Activated CD4-positive, alpha-beta T cell treated with anti-CD3 and anti-CD28 coated beads, Interleukin-2, amount 10 ng/mL, durations not matched to agents 7 days and 5 days (primary cell): ENCODE results near the gene ACAD8. TPM values are rescaled to one million over a fixed set of nuclear protein-coding genes. Genes with fewer than 3 reads are reported as not detected.
A peak's percentile ranks its signal among the peaks of the same experiment; 100 is the strongest.

Experiments used
- CTCF ChIA-PET: fragments of 350-600 bp; sonication (Branson Sonifier 250); formaldehyde crosslinking; loops from one replicate; lab custom pipeline; 2021; ENCODE audit warnings: antibody characterized with exemption; lab: Charles Lee
- POLR2A ChIA-PET: fragments of 350-600 bp; sonication (Branson Sonifier 250); formaldehyde crosslinking; loops from one replicate; lab custom pipeline; 2021; ENCODE audit warnings: antibody characterized with exemption; lab: Charles Lee
- DNase-seq: peaks from one replicate; pipeline ENCODE4 v3.0.0-alpha.2; 2020
- H3K27ac Mint-ChIP-seq: one replicate; pipeline ENCODE4 v1.8.0; 2021; ENCODE audit warnings: mild to moderate bottlenecking, moderate library complexity, mixed read lengths
- H3K27me3 Mint-ChIP-seq: one replicate; pipeline ENCODE4 v1.8.0; 2021; ENCODE audit warnings: mixed read lengths
- H3K36me3 Mint-ChIP-seq: one replicate; pipeline ENCODE4 v1.8.0; 2021; ENCODE audit warnings: low read depth, mixed read lengths
- H3K4me1 Mint-ChIP-seq: one replicate; pipeline ENCODE4 v1.8.0; 2021; ENCODE audit warnings: mixed read lengths
- H3K4me3 Mint-ChIP-seq: one replicate; pipeline ENCODE4 v1.8.0; 2021; ENCODE audit warnings: mild to moderate bottlenecking, moderate library complexity, mixed read lengths
- H3K9me3 Mint-ChIP-seq: one replicate; pipeline ENCODE4 v1.8.0; 2021; ENCODE audit warnings: mixed read lengths
- total RNA-seq, 2 experiments: library from RNA; stranded (reverse); gene quantifications; one replicate each; pipeline ENCODE4 v1.2.3, GENCODE V29; 2021

The ACAD8 gene
- total RNA-seq = 10 to 100 TPM; 21.7 to 21.8 TPM

DNA sequence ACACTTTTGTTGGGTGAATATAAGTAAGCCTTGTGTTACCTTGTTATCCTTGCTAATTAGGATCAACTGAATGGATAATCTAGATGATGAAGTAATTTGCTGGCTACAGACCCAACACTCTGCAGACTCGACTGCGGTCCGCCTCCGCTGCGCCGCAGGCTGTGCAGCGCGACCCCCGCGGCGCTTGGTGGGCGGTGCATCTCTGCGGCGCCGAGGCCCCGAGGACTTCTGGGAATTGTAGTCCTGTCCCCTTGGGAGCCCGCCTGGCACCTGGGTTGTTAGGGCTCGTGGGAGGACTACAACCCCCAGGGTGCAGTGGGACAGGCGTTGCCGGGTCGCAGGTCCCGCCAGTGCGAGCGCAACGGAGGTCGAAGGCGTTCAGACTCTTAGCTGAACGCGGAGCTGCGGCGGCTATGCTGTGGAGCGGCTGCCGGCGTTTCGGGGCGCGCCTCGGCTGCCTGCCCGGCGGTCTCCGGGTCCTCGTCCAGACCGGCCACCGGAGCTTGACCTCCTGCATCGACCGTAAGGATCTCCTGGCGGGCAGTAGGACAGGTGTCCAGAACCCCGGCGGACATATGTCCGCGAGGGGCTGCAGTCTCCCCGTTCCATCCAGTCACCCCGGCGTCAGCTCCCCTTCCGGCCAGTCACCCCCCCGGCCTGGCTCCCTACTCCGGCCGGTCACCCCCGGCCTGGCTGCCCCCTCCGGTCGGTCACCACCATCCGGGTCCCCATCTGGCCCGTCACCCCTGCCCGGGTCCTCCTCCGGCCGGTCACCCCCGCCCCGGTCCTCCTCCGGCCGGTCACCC is at the start of gene ACAD8, which contains the start of gene THYN1:
Gene ACAD8, plus strand, starts transcription at position 381 of the 806 bp plus-strand sequence. Its CDS starts 33 bp downstream, at position 414.
Gene THYN1, minus strand, starts transcription at position 165 of the 806 bp plus-strand sequence. CDS start 470 bp downstream, outside the sequence.
- Mint-ChIP-seq H3K27ac (peak within 1 kb of the TSS; percentile 89), H3K27me3 (no peaks in the 10 kb centered on the region), H3K4me1 (peaks cover 35% of the 10 kb centered on the region), H3K4me3 (peak within 1 kb of the TSS; percentile 88), H3K36me3 (peaks cover 12% of the 10 kb centered on the region), H3K9me3 (no peaks in the 10 kb centered on the region)
- CTCF ChIA-PET = interaction anchor here (1.0 to 2.1 kb wide), 4 partner anchors 11 to 22 kb away, joined by 4 to 6 read pairs (median 4); no protein-coding TSS in a partner anchor
- peak; percentile 97 for DNase-seq
- POLR2A ChIA-PET = interaction anchor here (0.5 to 3.0 kb wide), 2 partner anchors 17 to 29 kb away, joined by 4 to 14 read pairs; partner anchors contain the start of genes NCAPD3 and VPS26B

DNA sequence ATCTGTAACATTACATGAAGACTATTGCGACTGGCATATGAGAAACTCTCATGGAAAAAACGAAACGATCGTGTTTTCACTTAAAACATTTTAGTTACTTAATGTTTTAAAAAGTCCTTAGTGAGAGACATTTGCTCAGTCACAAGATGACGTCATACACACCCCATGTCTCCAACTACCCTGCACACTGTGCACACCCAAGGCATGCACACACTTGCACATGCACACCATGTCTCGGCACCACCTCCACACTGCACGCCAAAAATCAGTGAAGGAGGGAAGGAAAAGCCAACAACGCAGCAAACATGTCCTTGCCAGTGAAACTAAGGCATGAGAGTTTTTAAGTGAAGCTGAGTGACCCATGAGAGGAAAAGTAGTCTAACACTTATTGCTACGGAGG is 47.6 kb upstream of the ACAD8 start:
- Mint-ChIP-seq H3K9me3 (no peaks in the 10 kb centered on the region), H3K4me3 (no peak overlapping the region), H3K27ac (no peak overlapping the region), H3K27me3 (no peaks in the 10 kb centered on the region), H3K4me1 (peaks cover 7% of the 10 kb centered on the region), H3K36me3 (peaks cover 73% of the 10 kb centered on the region)
- ChIA-PET POLR2A (no interaction called here), CTCF (interaction anchor here (0.6 to 1.7 kb wide), 2 partner anchors 19 to 76 kb away, joined by 4 to 6 read pairs; partner anchors contain the start of genes NCAPD3 and VPS26B)
- DNase-seq = no peak

DNA sequence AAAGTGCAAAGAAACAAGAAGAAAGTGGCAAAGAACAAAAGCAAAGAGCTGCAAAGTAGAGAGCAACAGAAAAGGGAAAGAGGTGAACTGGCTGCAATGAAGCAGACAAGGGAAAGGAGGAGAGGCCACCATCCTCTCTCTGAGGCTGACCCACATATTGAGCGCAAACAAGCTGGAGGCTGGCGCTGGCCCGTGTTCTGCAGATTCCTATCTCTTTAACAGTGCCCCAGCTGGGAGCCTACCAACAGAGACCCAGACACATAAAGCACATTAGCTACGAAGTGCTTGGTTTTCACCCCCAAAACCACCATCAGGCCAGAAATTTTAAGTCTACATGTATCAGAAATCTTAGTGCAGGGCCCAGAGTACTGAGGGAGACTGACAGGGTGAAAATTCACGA is 47.2 kb upstream of the ACAD8 start:
- H3K36me3 Mint-ChIP-seq = peaks cover 74% of the 10 kb centered on the region
- H3K4me1 Mint-ChIP-seq = peaks cover 8% of the 10 kb centered on the region
- no peaks in the 10 kb centered on the region for H3K27me3 Mint-ChIP-seq
- no peaks in the 10 kb centered on the region for H3K9me3 Mint-ChIP-seq
- ChIA-PET POLR2A (no interaction called here), CTCF (interaction anchor here (0.6 to 1.7 kb wide), 2 partner anchors 18 to 77 kb away, joined by 4 to 6 read pairs; partner anchors contain the start of genes NCAPD3 and VPS26B)
- no peak overlapping the region for H3K27ac Mint-ChIP-seq
- H3K4me3 Mint-ChIP-seq = no peak overlapping the region
- DNase-seq = no peak

DNA sequence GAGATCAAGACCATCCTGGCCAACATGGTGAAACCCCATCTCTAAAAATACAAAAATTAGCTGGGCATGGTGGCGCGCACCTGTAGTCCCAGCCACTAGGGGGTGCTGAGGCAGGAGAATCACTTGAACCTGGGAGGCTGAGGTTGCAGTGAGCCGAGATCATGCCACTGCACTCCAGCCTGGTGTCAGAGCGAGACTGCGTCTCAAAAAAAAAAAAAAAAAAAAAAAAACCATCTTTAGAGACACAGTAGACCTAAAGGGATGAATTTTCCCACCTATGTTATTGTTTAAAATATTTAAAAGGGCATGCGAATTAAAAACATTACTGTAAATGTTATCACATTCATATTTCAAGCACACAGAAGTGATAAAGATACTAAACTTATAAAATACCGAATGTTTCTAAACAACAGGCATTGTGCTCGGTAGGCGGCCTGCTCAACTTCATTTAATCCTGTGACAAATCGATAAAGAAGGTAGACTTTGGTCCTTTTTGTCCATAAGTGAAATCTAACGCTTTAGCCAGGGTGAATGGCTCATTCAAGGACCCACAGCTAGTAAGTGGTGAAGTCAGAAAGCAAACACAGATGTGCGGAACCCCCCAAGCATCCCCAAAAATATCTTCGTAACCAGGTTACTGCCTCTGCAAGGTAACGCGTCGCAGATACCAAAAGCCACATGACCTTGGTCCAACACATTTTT is 45.7 kb upstream of the ACAD8 start:
- peak; percentile 75 for DNase-seq
- ChIA-PET POLR2A (no interaction called here), CTCF (interaction anchor here (0.6 to 1.2 kb wide), 4 partner anchors 12 to 28 kb away, joined by 3 to 4 read pairs (median 4); no protein-coding TSS in a partner anchor)
- Mint-ChIP-seq H3K36me3 (peaks cover 71% of the 10 kb centered on the region), H3K4me1 (peaks cover 15% of the 10 kb centered on the region), H3K9me3 (no peaks in the 10 kb centered on the region), H3K27me3 (no peaks in the 10 kb centered on the region), H3K27ac (no peak overlapping the region), H3K4me3 (no peak overlapping the region)

DNA sequence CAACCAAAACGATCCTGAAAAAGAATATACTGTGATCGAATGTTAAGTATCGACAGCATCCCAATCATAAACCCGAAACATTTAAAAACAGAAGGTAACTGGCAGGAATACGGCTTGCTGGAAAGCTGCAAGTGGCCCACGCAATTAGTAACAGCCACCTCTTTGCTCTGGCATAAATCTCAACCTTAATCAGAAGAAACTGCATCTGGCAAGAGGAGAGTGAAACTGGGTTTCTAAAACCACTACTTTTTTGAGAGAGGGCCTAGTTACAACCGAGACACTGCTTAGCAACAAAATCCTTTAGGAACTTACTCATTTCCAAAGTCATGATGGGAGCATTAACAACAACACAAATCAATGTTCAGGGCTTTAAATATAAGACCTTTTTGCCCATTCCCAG is 37.5 kb upstream of the ACAD8 start:
- Mint-ChIP-seq H3K9me3 (no peaks in the 10 kb centered on the region), H3K4me3 (no peak overlapping the region), H3K36me3 (peaks cover 63% of the 10 kb centered on the region), H3K4me1 (peaks cover 62% of the 10 kb centered on the region), H3K27ac (no peak overlapping the region), H3K27me3 (no peaks in the 10 kb centered on the region)
- ChIA-PET CTCF (no interaction called here), POLR2A (no interaction called here)
- no peak for DNase-seq

DNA sequence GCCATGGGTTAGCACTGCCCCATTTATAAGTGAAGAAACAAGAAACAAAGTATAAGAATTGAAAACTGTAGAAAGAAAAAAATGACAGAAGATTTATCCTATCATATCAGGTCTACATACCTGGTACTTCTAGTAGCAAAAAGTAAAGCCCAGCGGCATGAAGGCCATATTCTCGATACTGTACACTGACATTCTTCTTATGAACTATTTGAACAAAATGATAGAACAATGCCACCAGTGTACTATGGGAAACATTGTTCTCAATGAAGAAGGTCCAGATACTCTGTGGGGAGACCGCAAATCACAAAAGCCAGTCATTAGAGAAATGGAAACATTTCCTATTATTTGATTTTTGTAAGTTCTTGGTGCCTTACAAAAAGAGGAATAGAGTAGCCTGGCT is 36.6 kb upstream of the ACAD8 start:
- peaks cover 64% of the 10 kb centered on the region for H3K4me1 Mint-ChIP-seq
- peaks cover 57% of the 10 kb centered on the region for H3K36me3 Mint-ChIP-seq
- CTCF ChIA-PET = no interaction called here
- DNase-seq = no peak
- H3K27me3 Mint-ChIP-seq = no peaks in the 10 kb centered on the region
- no peak overlapping the region for H3K4me3 Mint-ChIP-seq
- no peak overlapping the region for H3K27ac Mint-ChIP-seq
- POLR2A ChIA-PET = no interaction called here
- H3K9me3 Mint-ChIP-seq = no peaks in the 10 kb centered on the region

DNA sequence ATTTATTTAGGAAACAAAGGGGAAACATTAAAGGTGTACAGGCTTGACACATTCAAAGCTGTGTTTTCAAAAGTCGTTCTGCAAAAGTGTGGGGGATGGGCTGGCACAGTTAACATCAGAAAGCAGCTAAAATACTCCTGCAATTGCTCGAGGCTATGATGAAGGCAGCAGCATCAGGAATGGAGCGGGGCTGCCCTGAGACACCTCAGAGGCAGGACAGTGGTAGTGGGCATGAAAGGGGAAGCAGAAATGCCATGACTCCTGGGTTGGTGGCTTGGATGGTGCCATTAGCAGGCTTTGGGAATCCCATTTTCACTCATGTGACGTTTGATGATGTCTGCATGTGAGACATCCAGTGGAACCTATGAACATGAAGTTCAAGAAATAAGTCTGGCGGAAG is 30.2 kb upstream of the ACAD8 start:
- Mint-ChIP-seq H3K27ac (peak overlapping the region; percentile 85), H3K27me3 (no peaks in the 10 kb centered on the region), H3K4me3 (peak overlapping the region; percentile 88), H3K9me3 (no peaks in the 10 kb centered on the region), H3K36me3 (peaks cover 48% of the 10 kb centered on the region), H3K4me1 (peaks cover 69% of the 10 kb centered on the region)
- CTCF ChIA-PET = interaction anchor here (2.5 to 4.1 kb wide), 3 partner anchors 18 to 52 kb away, joined by 6 to 26 read pairs (median 11); partner anchors contain the start of gene GLB1L3
- POLR2A ChIA-PET = interaction anchor here (2.0 kb wide), 1 partner anchor 52 kb away, joined by 11 read pairs; the partner anchor contains the start of gene GLB1L3
- peak; percentile 39 for DNase-seq

DNA sequence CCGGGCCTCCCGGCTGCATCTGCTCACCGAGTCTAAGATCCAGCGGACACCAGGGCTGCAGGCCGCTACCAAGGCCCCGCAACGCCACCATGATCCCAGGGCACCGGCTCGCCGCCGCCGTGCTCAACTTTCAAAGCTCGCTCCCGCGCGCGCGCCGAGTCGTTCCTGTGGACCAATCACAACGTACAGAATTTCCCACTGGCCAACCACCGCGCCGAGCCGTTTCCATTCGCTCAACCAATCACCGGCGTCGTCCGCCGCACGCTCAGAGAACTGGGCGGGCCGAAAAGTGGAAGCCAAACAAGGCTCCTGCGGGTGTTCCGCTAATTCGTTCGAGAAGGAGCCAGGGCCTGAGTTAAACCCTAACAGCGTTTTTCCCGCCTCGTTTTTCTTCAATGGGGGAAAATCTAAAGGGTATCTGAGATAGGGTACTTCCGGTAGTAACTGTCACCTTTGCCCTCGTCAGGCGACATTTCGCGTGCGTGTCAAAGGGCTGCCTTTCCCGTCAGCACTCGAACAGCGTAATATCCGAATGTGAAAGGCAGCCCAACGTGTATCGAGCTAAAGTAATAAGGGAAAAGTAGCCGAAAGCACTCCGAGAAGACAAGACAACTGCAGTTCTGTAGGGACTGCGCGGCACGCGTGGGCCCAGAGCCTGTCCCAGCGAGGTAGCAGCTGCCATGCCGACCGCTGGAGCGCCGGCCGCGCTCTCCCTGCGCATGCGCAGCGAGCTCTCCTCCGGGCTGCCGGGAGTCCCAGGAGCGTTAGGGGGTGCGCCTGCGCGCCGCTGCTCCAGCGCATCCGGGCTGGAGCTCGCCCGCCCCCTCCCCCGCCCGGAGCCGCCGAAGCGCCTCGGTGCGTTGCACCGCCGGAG is 29.3 kb upstream of the ACAD8 start, which contains the start of the genes NCAPD3 and VPS26B:
Gene NCAPD3, minus strand, starts transcription at position 132 of the 874 bp plus-strand sequence. Its CDS starts 41 bp downstream, at position 91.
Gene VPS26B, plus strand, starts transcription at position 836 of the 874 bp plus-strand sequence. CDS start 452 bp downstream, outside the sequence.
- Mint-ChIP-seq H3K4me1 (peaks cover 67% of the 10 kb centered on the region), H3K27me3 (no peaks in the 10 kb centered on the region), H3K9me3 (no peaks in the 10 kb centered on the region), H3K27ac (peak within 1 kb of the TSS; percentile 97), H3K36me3 (peaks cover 38% of the 10 kb centered on the region), H3K4me3 (peak within 1 kb of the TSS; percentile 88)
- DNase-seq = peak; percentile 98
- ChIA-PET POLR2A (interaction anchor here (0.7 to 2.0 kb wide), 4 partner anchors 30 to 279 kb away, joined by 3 to 14 read pairs (median 8); partner anchors contain the start of genes ACAD8, GLB1L3 and THYN1), CTCF (interaction anchor here (0.6 to 4.1 kb wide), 9 partner anchors 11 to 816 kb away, joined by 3 to 26 read pairs (median 5); partner anchors contain the start of gene GLB1L3)

DNA sequence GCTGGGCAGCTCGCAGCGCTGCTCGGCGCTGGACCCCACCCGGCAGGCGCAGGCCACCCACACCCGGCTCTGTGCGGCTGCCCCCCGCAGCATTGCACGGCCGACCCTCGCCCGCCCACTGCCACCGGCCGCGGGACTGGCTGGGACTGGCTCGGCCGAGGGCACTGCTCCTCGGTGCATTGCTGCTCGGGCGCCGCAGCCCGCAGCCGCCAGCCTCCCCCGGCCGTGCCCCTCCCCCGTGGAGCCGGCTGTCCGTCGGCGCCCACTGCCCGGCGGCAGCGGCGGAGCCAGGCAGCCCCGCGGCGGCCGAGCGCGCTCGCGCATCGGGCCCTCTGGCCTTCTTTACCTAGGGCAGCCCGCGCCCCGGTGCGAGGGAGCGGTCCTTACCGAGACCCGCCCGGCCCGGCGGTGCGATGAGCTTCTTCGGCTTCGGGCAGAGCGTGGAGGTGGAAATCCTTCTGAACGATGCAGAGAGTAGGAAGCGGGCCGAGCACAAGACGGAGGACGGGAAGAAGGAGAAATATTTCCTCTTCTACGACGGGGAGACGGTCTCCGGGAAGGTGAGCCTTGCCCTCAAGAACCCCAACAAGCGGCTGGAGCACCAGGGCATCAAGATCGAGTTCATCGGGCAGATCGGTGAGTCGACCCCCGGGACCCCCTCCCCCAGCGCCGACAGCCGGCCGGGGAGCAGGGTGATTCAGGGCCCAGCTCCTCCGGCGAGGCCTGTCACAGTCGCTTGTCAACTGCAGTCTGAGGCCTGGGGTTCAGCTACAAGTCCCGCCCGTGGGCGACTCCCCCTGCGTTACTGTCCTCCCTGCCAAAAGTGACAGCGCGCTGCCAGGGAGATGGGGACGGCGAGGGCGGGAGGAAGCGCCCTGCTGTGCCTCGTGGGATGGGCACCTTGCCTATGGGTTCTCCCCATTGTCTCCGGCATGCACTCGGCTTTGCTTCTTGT is 28.4 kb upstream of the ACAD8 start:
- H3K27ac Mint-ChIP-seq = peak overlapping the region; percentile 88
- H3K4me1 Mint-ChIP-seq = peaks cover 73% of the 10 kb centered on the region
- DNase-seq = peak; percentile 73
- H3K9me3 Mint-ChIP-seq = no peaks in the 10 kb centered on the region
- H3K27me3 Mint-ChIP-seq = no peaks in the 10 kb centered on the region
- POLR2A ChIA-PET = interaction anchor here (0.7 to 2.0 kb wide), 4 partner anchors 29 to 280 kb away, joined by 3 to 14 read pairs (median 8); partner anchors contain the start of genes ACAD8, GLB1L3 and THYN1
- peaks cover 41% of the 10 kb centered on the region for H3K36me3 Mint-ChIP-seq
- peak overlapping the region; percentile 88 for H3K4me3 Mint-ChIP-seq
- CTCF ChIA-PET = interaction anchor here (0.6 to 4.1 kb wide), 9 partner anchors 12 to 817 kb away, joined by 3 to 26 read pairs (median 5); partner anchors contain the start of gene GLB1L3

DNA sequence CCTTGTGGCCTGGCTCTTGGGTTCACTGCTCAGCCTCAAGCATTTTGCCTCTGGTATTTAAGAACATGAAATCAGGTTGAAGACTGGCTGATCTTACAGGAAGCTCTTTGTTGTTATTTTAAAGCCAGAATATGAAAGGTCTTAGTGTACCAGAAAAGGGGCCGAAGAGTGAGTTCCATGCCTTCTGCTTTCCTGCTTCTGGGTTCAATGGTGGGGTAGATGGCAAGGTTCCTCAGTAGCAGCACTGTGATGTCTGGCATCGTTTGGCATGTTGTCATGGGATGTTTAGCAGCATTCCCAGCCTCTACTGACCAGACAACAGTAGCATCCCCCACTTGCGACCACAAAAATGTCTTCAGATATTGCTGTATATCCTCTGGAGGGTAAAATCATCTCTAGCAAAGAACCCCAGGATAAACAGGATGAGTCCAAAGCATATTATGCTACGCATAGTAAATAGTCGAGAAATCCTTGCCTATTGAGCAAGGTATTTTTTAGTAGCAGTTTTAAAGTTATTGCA is 26.5 kb upstream of the ACAD8 start:
- peak overlapping the region; percentile 88 for H3K4me3 Mint-ChIP-seq
- no peak overlapping the region for H3K27ac Mint-ChIP-seq
- peaks cover 75% of the 10 kb centered on the region for H3K4me1 Mint-ChIP-seq
- H3K36me3 Mint-ChIP-seq = peaks cover 38% of the 10 kb centered on the region
- no peaks in the 10 kb centered on the region for H3K27me3 Mint-ChIP-seq
- CTCF ChIA-PET = interaction anchor here (1.0 to 4.1 kb wide), 3 partner anchors 18 to 48 kb away, joined by 3 to 26 read pairs (median 4); partner anchors contain the start of gene GLB1L3
- POLR2A ChIA-PET = no interaction called here
- no peak for DNase-seq
- no peaks in the 10 kb centered on the region for H3K9me3 Mint-ChIP-seq
